ENCODE measurements around the gene GYS2.

GYS2 gene

GRCh38 chr12:21528953-21529352 lies 75.7 kb downstream of the GYS2 start:
- peaks cover 52% of the 10 kb centered on the region for H3K27me3 ChIP-seq (ENCODE audit: insufficient read depth, poor library complexity, severe bottlenecking)
- no peak for TF ChIP-seq CTCF (IDR thresholded peaks at IDR 0.05; ENCODE audit: insufficient read depth, low read length)
- TF ChIP-seq GABPA (IDR thresholded peaks at IDR 0.05; ENCODE audit: low read depth), result no peak
- TF ChIP-seq REST (IDR thresholded peaks at IDR 0.05; ENCODE audit: insufficient replicate concordance, low read depth), result no peak
- TF ChIP-seq POLR2AphosphoS5 (IDR thresholded peaks at IDR 0.05; ENCODE audit: low read depth), result no peak
- no peak for TF ChIP-seq SPI1 (IDR thresholded peaks at IDR 0.05; ENCODE audit: borderline replicate concordance, low read depth)
- DNase-seq (ENCODE audit: low read depth in 1 of 2, low spot score in 1 of 2), result no peak
- no peak overlapping the region for H3K4me3 ChIP-seq (replicated peaks; ENCODE audit: insufficient read depth, low read length)
- no peak overlapping the region for H3K27ac ChIP-seq (replicated peaks)

GRCh38 chr12:21527451-21528180 lies 77.0 kb downstream of the GYS2 start:
- TF ChIP-seq REST (IDR thresholded peaks at IDR 0.05; ENCODE audit: insufficient replicate concordance, low read depth) (no peak), POLR2AphosphoS5 (IDR thresholded peaks at IDR 0.05; ENCODE audit: low read depth) (no peak), CTCF (IDR thresholded peaks at IDR 0.05; ENCODE audit: insufficient read depth, low read length) (no peak), SPI1 (IDR thresholded peaks at IDR 0.05; ENCODE audit: borderline replicate concordance, low read depth) (no peak), GABPA (IDR thresholded peaks at IDR 0.05; ENCODE audit: low read depth) (no peak)
- Histone ChIP-seq H3K27ac (replicated peaks) (no peak overlapping the region), H3K27me3 (ENCODE audit: insufficient read depth, poor library complexity, severe bottlenecking) (peaks cover 52% of the 10 kb centered on the region), H3K4me3 (replicated peaks; ENCODE audit: insufficient read depth, low read length) (peak overlapping the region; percentile 35)
- DNase-seq (ENCODE audit: low read depth in 1 of 2, low spot score in 1 of 2), result peak in 1 of 2 experiments; percentile 47

- H3K4me3 ChIP-seq (replicated peaks; ENCODE audit: insufficient read depth, low read length), result no peak overlapping the region
These were observed 77.8 kb downstream of the GYS2 start for GRCh38 chr12:21526721-21527345.

More at GRCh38 chr12:21526721-21527345, 77.8 kb downstream of the GYS2 start:
- Histone ChIP-seq H3K27ac (replicated peaks) (no peak overlapping the region), H3K27me3 (ENCODE audit: insufficient read depth, poor library complexity, severe bottlenecking) (peaks cover 52% of the 10 kb centered on the region)
- no peak for DNase-seq (ENCODE audit: low read depth in 1 of 2, low spot score in 1 of 2)
- TF ChIP-seq CTCF (IDR thresholded peaks at IDR 0.05; ENCODE audit: insufficient read depth, low read length) (no peak), REST (IDR thresholded peaks at IDR 0.05; ENCODE audit: insufficient replicate concordance, low read depth) (no peak), POLR2AphosphoS5 (IDR thresholded peaks at IDR 0.05; ENCODE audit: low read depth) (no peak), GABPA (IDR thresholded peaks at IDR 0.05; ENCODE audit: low read depth) (no peak), SPI1 (IDR thresholded peaks at IDR 0.05; ENCODE audit: borderline replicate concordance, low read depth) (no peak)

Measured in HL-60 (cell line).